Measurements from ENCODE around the gene TBX6. TPM values are rescaled to one million over a fixed set of nuclear protein-coding genes. Genes with fewer than 3 reads are reported as not detected.
A peak's percentile ranks its signal among the peaks of the same experiment; 100 is the strongest.

The TBX6 gene
- total and polyA plus RNA-seq, 10 of the 15 experiments (the other 5 are each of a cell fraction or from before 2014, with no cell fraction given), result 0.08 to 0.90 (median 0.31) TPM; not detected in 2

DNA sequence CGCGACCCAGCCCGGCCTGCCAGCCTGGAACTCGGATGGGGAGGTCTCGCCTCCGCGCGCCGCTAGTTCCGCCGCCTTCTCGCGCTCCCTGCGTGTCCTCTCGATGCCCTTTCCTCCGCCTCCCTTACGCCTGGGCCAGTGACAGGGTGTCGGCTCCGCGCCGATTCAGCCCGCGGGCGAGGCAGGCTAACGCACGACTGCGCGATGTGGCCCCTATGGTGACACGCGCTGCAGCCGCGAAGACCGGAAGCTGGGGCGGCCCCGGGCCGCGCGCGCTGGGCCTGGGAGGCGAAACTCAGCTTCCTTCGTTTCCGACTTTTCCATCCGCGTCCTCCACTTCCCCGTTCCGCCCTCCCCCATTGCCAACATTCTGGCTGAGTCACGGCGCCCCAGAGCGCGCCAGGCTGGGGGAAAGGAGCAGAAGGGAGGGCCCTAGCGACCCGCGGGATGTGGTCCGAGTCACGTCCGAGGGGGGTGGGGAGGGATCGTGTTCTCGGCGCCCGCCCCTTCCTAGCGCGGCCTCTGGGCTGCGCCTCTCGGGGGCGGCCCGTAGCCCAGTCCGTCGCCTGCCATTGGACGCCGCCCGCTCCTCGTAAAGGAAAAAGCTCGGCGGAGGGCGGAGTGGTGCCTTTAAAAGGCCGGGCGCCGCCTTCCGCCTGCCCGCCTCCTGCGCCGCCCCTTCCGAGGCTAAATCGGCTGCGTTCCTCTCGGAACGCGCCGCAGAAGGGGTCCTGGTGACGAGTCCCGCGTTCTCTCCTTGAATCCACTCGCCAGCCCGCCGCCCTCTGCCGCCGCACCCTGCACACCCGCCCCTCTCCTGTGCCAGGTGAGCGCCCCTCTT lies 26.4 kb downstream of the TBX6 start, which contains the start of gene ALDOA (continued):
- TF ChIP-seq, protein P1, sequence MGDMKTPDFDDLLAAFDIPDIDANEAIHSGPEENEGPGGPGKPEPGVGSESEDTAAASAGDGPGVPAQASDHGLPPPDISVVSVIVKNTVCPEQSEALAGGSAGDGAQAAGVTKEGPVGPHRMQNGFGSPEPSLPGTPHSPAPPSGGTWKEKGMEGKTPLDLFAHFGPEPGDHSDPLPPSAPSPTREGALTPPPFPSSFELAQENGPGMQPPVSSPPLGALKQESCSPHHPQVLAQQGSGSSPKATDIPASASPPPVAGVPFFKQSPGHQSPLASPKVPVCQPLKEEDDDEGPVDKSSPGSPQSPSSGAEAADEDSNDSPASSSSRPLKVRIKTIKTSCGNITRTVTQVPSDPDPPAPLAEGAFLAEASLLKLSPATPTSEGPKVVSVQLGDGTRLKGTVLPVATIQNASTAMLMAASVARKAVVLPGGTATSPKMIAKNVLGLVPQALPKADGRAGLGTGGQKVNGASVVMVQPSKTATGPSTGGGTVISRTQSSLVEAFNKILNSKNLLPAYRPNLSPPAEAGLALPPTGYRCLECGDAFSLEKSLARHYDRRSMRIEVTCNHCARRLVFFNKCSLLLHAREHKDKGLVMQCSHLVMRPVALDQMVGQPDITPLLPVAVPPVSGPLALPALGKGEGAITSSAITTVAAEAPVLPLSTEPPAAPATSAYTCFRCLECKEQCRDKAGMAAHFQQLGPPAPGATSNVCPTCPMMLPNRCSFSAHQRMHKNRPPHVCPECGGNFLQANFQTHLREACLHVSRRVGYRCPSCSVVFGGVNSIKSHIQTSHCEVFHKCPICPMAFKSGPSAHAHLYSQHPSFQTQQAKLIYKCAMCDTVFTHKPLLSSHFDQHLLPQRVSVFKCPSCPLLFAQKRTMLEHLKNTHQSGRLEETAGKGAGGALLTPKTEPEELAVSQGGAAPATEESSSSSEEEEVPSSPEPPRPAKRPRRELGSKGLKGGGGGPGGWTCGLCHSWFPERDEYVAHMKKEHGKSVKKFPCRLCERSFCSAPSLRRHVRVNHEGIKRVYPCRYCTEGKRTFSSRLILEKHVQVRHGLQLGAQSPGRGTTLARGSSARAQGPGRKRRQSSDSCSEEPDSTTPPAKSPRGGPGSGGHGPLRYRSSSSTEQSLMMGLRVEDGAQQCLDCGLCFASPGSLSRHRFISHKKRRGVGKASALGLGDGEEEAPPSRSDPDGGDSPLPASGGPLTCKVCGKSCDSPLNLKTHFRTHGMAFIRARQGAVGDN (IDR thresholded peaks at IDR 0.05), result peak; percentile 97
- TF ChIP-seq CBX5 (IDR thresholded peaks at IDR 0.05; ENCODE audit: low read depth) (no peak), TBL1XR1 (IDR thresholded peaks at IDR 0.05; ENCODE audit: low read depth, low read length) (peak; percentile 77), MYB (IDR thresholded peaks at IDR 0.05; ENCODE audit: borderline replicate concordance, low read depth, low read length) (no peak), GATAD2B (conservative IDR thresholded peaks at IDR 0.05; ENCODE audit: low read depth) (peak; percentile 94), FOXM1 (IDR thresholded peaks at IDR 0.05; ENCODE audit: low read depth, low read length) (no peak), ZZZ3 (IDR thresholded peaks at IDR 0.05; ENCODE audit: control insufficient read depth, insufficient read length, low read depth) (no peak), ZBED1 (IDR thresholded peaks at IDR 0.05; ENCODE audit: borderline replicate concordance) (no peak), HDAC6 (IDR thresholded peaks at IDR 0.05; ENCODE audit: unreplicated experiment) (peak; percentile 51), CREB1 (IDR thresholded peaks at IDR 0.05; ENCODE audit: low read depth) (peak; percentile 67), YY1 (IDR thresholded peaks at IDR 0.05; ENCODE audit: low read depth, low read length) (0 out of 2 replicates have a peak, but pooled peaks have one; percentile 3), POLR2AphosphoS2 (IDR thresholded peaks at IDR 0.05; ENCODE audit: low read depth, low read length) (no peak; the same call in none of the 2 replicates), CHD2 (IDR thresholded peaks at IDR 0.05; ENCODE audit: borderline replicate concordance, low read depth, low read length) (peak; percentile 89), NRF1 (conservative IDR thresholded peaks at IDR 0.05; ENCODE audit: low read depth, low read length) (peak; percentile 82), ATF7 (IDR thresholded peaks at IDR 0.05; ENCODE audit: low read depth) (peak; percentile 46; the same call in 1 of the 2 replicates), EZH2 (IDR thresholded peaks at IDR 0.05; ENCODE audit: borderline replicate concordance, control insufficient read depth, low read depth, low read length) (no peak), SMARCA5 (IDR thresholded peaks at IDR 0.05) (peak; percentile 78), SUPT20H (IDR thresholded peaks at IDR 0.05; ENCODE audit: borderline replicate concordance, control insufficient read depth, low read depth, low read length) (no peak), CBFB (IDR thresholded peaks at IDR 0.05; ENCODE audit: low read depth) (peak; percentile 14)
- TF ChIP-seq, protein P2, sequence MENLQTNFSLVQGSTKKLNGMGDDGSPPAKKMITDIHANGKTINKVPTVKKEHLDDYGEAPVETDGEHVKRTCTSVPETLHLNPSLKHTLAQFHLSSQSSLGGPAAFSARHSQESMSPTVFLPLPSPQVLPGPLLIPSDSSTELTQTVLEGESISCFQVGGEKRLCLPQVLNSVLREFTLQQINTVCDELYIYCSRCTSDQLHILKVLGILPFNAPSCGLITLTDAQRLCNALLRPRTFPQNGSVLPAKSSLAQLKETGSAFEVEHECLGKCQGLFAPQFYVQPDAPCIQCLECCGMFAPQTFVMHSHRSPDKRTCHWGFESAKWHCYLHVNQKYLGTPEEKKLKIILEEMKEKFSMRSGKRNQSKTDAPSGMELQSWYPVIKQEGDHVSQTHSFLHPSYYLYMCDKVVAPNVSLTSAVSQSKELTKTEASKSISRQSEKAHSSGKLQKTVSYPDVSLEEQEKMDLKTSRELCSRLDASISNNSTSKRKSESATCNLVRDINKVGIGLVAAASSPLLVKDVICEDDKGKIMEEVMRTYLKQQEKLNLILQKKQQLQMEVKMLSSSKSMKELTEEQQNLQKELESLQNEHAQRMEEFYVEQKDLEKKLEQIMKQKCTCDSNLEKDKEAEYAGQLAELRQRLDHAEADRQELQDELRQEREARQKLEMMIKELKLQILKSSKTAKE (IDR thresholded peaks at IDR 0.05; ENCODE audit: low read depth, poor library complexity, severe bottlenecking), result no peak
- TF ChIP-seq, protein P3, sequence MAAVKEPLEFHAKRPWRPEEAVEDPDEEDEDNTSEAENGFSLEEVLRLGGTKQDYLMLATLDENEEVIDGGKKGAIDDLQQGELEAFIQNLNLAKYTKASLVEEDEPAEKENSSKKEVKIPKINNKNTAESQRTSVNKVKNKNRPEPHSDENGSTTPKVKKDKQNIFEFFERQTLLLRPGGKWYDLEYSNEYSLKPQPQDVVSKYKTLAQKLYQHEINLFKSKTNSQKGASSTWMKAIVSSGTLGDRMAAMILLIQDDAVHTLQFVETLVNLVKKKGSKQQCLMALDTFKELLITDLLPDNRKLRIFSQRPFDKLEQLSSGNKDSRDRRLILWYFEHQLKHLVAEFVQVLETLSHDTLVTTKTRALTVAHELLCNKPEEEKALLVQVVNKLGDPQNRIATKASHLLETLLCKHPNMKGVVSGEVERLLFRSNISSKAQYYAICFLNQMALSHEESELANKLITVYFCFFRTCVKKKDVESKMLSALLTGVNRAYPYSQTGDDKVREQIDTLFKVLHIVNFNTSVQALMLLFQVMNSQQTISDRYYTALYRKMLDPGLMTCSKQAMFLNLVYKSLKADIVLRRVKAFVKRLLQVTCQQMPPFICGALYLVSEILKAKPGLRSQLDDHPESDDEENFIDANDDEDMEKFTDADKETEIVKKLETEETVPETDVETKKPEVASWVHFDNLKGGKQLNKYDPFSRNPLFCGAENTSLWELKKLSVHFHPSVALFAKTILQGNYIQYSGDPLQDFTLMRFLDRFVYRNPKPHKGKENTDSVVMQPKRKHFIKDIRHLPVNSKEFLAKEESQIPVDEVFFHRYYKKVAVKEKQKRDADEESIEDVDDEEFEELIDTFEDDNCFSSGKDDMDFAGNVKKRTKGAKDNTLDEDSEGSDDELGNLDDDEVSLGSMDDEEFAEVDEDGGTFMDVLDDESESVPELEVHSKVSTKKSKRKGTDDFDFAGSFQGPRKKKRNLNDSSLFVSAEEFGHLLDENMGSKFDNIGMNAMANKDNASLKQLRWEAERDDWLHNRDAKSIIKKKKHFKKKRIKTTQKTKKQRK (IDR thresholded peaks at IDR 0.05; ENCODE audit: low read depth, low read length), result no peak

Data from GM12878 (cell line).